ENCODE results near the gene AP5Z1. TPM values are rescaled to one million over a fixed set of nuclear protein-coding genes. Genes with fewer than 3 reads are reported as not detected.

The AP5Z1 gene
- total RNA-seq, 1 experiment from 2014 or later: 38.3 TPM

DNA sequence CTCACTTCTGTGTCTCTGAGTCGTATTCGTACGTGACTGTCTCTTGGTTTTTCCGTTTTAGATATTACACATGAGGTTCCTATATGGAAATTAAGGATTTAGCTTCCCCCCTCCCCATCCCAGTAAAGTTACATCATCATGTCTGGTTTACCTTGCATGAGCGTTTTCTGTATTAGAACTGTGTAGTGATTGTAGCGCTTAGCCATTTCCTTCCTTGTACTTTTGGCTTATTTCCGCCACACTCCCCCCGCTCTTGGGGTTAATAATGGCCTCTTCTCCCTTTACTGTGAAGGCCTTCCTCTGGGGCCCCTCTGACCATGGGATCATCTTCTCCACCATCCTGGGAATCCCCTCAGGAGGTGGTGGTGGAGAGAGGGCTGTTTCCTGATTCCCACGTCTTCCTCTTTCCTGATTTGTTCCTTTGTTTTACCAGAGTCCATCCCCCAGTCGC is 27.2 kb upstream of the AP5Z1 start:
- no peak for DNase-seq

More for the DNA sequence above, 27.2 kb upstream of the AP5Z1 start:
- Histone ChIP-seq H3K27me3 (ENCODE audit: insufficient read depth, low read length) (peaks cover 5% of the 10 kb centered on the region; the same call in 1 of the 2 replicates), H3T11ph (ENCODE audit: low read length) (no peak overlapping the region), H3K18ac (ENCODE audit: insufficient read length, low read depth, low read length) (no peak overlapping the region), H2AFZ (ENCODE audit: low read length) (no peak overlapping the region), H3K4me2 (ENCODE audit: insufficient read depth, insufficient read length, low read length) (no peak overlapping the region), H2AK5ac (ENCODE audit: insufficient read length, low read length) (no peak overlapping the region), H3K4ac (ENCODE audit: low read depth, low read length) (no peak overlapping the region), H2BK12ac (ENCODE audit: insufficient read length, low read depth, low read length) (no peak overlapping the region), H3K9me3 (ENCODE audit: control insufficient read depth, low read depth, low read length) (no peaks in the 10 kb centered on the region), H2BK15ac (ENCODE audit: low read depth, low read length) (no peak overlapping the region), H3K9ac (ENCODE audit: extremely low read depth, insufficient read length, low read length) (no peak overlapping the region), H3K79me1 (ENCODE audit: insufficient read depth, low read depth, low read length, poor library complexity, severe bottlenecking) (no peaks in the 10 kb centered on the region), H3K23me2 (ENCODE audit: insufficient read length, low read depth, low read length, poor library complexity, severe bottlenecking) (peaks cover 9% of the 10 kb centered on the region), H4K91ac (ENCODE audit: insufficient read length, low read depth, low read length) (no peak overlapping the region), H3K23ac (ENCODE audit: insufficient read length, low read depth, low read length) (no peak overlapping the region), H4K8ac (replicated peaks; ENCODE audit: insufficient read length, low read depth, low read length) (no peak overlapping the region), H3K56ac (ENCODE audit: insufficient read length, low read depth, low read length) (no peak overlapping the region), H2BK20ac (ENCODE audit: low read depth, low read length, poor library complexity, severe bottlenecking) (no peak overlapping the region), H3K14ac (ENCODE audit: insufficient read depth, low read length) (no peak overlapping the region), H3K27ac (ENCODE audit: insufficient read length, low read depth, low read length) (no peak overlapping the region), H2BK120ac (ENCODE audit: low read depth, low read length, poor library complexity, severe bottlenecking) (no peak overlapping the region), H4K20me1 (ENCODE audit: control insufficient read depth, insufficient read depth, insufficient read length) (no peaks in the 10 kb centered on the region), H3K4me1 (ENCODE audit: insufficient read depth, low read length) (no peaks in the 10 kb centered on the region; the same call in 1 of the 2 replicates), H3K79me2 (ENCODE audit: insufficient read depth, low read length) (no peaks in the 10 kb centered on the region), H4K5ac (ENCODE audit: insufficient read length, low read depth, low read length) (no peak overlapping the region), H2BK5ac (ENCODE audit: insufficient read length, low read length) (no peak overlapping the region)
- Mint-ChIP-seq H3K4me1 (peaks cover 12 to 17% of the 10 kb centered on the region in 2 experiments), H3K4me3 (no peak overlapping the region), H3K27me3 (ENCODE audit: low read depth) (peaks cover 36% of the 10 kb centered on the region), H3K9me3 (no peaks in the 10 kb centered on the region), H3K27ac (no peak overlapping the region), H3K36me3 (ENCODE audit: insufficient read depth in 1 of 3, low read depth in 3 of 3) (peaks cover 7 to 15% (median 14%) of the 10 kb centered on the region in 3 experiments; a peak in 6 of 7 replicates)
- TF ChIP-seq, protein P1, sequence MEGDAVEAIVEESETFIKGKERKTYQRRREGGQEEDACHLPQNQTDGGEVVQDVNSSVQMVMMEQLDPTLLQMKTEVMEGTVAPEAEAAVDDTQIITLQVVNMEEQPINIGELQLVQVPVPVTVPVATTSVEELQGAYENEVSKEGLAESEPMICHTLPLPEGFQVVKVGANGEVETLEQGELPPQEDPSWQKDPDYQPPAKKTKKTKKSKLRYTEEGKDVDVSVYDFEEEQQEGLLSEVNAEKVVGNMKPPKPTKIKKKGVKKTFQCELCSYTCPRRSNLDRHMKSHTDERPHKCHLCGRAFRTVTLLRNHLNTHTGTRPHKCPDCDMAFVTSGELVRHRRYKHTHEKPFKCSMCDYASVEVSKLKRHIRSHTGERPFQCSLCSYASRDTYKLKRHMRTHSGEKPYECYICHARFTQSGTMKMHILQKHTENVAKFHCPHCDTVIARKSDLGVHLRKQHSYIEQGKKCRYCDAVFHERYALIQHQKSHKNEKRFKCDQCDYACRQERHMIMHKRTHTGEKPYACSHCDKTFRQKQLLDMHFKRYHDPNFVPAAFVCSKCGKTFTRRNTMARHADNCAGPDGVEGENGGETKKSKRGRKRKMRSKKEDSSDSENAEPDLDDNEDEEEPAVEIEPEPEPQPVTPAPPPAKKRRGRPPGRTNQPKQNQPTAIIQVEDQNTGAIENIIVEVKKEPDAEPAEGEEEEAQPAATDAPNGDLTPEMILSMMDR (conservative IDR thresholded peaks at IDR 0.05): no peak
- WGBS (ENCODE audit: extremely low coverage, insufficient read length, low lambda C conversion rate): no CpG with 5 or more reads among the region's 10 CpGs

Data from H9 (cell line).